ENCODE measurements around the gene ADCY3. TPM values are rescaled to one million over a fixed set of nuclear protein-coding genes. Genes with fewer than 3 reads are reported as not detected.

The ADCY3 gene
- total RNA-seq, 2 experiments from 2014 or later = 28.1 to 31.4 TPM

- H3K36me3 ChIP-seq (ENCODE audit: insufficient read depth, low read length) = peaks cover 16% of the 10 kb centered on the region
- peaks cover 34% of the 10 kb centered on the region for H3K4me1 Mint-ChIP-seq (ENCODE audit: low read depth)
- ChIA-PET CTCF (no interaction called here), POLR2A (no interaction called here)
- H3K9me3 Mint-ChIP-seq = no peaks in the 10 kb centered on the region
- H3K9me3 ChIP-seq (ENCODE audit: control insufficient read depth in 1 of 2, insufficient read depth in 1 of 2, low read length in 2 of 2) = no peaks in the 10 kb centered on the region
- no peak for ATAC-seq (ENCODE audit: poor library complexity)
- intact Hi-C loops (cut with DNase I, micrococcal nuclease) = loop anchor here in 1 of 2 experiments (5.0 kb wide), 1 partner anchor 120 kb away; no protein-coding TSS in a partner anchor
- H3K36me3 Mint-ChIP-seq (ENCODE audit: low read depth) = peaks cover 9% of the 10 kb centered on the region
- no peak for DNase-seq
- no peak overlapping the region for H3K27ac Mint-ChIP-seq
- H3K27ac ChIP-seq (ENCODE audit: low read depth in 1 of 2, low read length in 2 of 2) = no peak overlapping the region
- no peaks in the 10 kb centered on the region for H3K27me3 Mint-ChIP-seq
- peak overlapping the region; percentile 97 for H3K4me3 Mint-ChIP-seq
- H3K4me3 ChIP-seq (ENCODE audit: low read length) = no peak overlapping the region
- H3K27me3 ChIP-seq (ENCODE audit: control insufficient read depth in 1 of 2, insufficient read depth in 2 of 2, low read length in 2 of 2) = no peaks in the 10 kb centered on the region
- TF ChIP-seq CTCF (IDR thresholded peaks at IDR 0.05) = no peak
- peaks cover 37% of the 10 kb centered on the region for H3K4me1 ChIP-seq (ENCODE audit: insufficient read depth, low read length)
Measured at GRCh38 chr2:24917086-24917485, 3.0 kb downstream of the ADCY3 start.

GRCh38 chr2:24915796-24916195, 4.2 kb downstream of the ADCY3 start:
- POLR2A ChIA-PET = no interaction called here
- H3K27ac Mint-ChIP-seq = no peak overlapping the region
- CTCF ChIA-PET = no interaction called here

GRCh38 chr2:24915175-24915574, 4.9 kb downstream of the ADCY3 start:
- no peak overlapping the region for H3K27ac Mint-ChIP-seq
- Histone ChIP-seq H3K4me1 (ENCODE audit: insufficient read depth, low read length) (peaks cover 29% of the 10 kb centered on the region), H3K4me3 (ENCODE audit: low read length) (no peak overlapping the region), H3K36me3 (ENCODE audit: insufficient read depth, low read length) (peaks cover 20% of the 10 kb centered on the region), H3K27ac (ENCODE audit: low read depth in 1 of 2, low read length in 2 of 2) (no peak overlapping the region), H3K9me3 (ENCODE audit: control insufficient read depth in 1 of 2, insufficient read depth in 1 of 2, low read length in 2 of 2) (peaks cover 0 to 7% of the 10 kb centered on the region in 2 experiments), H3K27me3 (ENCODE audit: control insufficient read depth in 1 of 2, insufficient read depth in 2 of 2, low read length in 2 of 2) (no peaks in the 10 kb centered on the region)
- no peaks in the 10 kb centered on the region for H3K9me3 Mint-ChIP-seq
- no peaks in the 10 kb centered on the region for H3K27me3 Mint-ChIP-seq
- DNase-seq = no peak
- ChIA-PET POLR2A (no interaction called here), CTCF (no interaction called here)
- peaks cover 27% of the 10 kb centered on the region for H3K4me1 Mint-ChIP-seq (ENCODE audit: low read depth)
- ATAC-seq (ENCODE audit: poor library complexity) = no peak
- TF ChIP-seq CTCF (IDR thresholded peaks at IDR 0.05) = no peak
- H3K36me3 Mint-ChIP-seq (ENCODE audit: low read depth) = peaks cover 10% of the 10 kb centered on the region
- intact Hi-C loops (cut with DNase I, micrococcal nuclease) = loop anchor here in 1 of 2 experiments (5.0 kb wide), 1 partner anchor 118 kb away; no protein-coding TSS in a partner anchor
- peak overlapping the region; percentile 45 for H3K4me3 Mint-ChIP-seq

More at GRCh38 chr2:24915796-24916195, 4.2 kb downstream of the ADCY3 start:
- Histone ChIP-seq H3K27me3 (ENCODE audit: control insufficient read depth in 1 of 2, insufficient read depth in 2 of 2, low read length in 2 of 2) (no peaks in the 10 kb centered on the region), H3K4me1 (ENCODE audit: insufficient read depth, low read length) (peaks cover 33% of the 10 kb centered on the region), H3K9me3 (ENCODE audit: control insufficient read depth in 1 of 2, insufficient read depth in 1 of 2, low read length in 2 of 2) (peaks cover 0 to under 1% of the 10 kb centered on the region in 2 experiments), H3K4me3 (ENCODE audit: low read length) (no peak overlapping the region), H3K36me3 (ENCODE audit: insufficient read depth, low read length) (peaks cover 20% of the 10 kb centered on the region), H3K27ac (ENCODE audit: low read depth in 1 of 2, low read length in 2 of 2) (no peak overlapping the region)
- intact Hi-C loops (cut with DNase I, micrococcal nuclease) = loop anchor here in 1 of 2 experiments (5.0 kb wide), 1 partner anchor 118 kb away; no protein-coding TSS in a partner anchor
- H3K9me3 Mint-ChIP-seq = no peaks in the 10 kb centered on the region
- DNase-seq = no peak
- H3K4me1 Mint-ChIP-seq (ENCODE audit: low read depth) = peaks cover 30% of the 10 kb centered on the region
- H3K36me3 Mint-ChIP-seq (ENCODE audit: low read depth) = peaks cover 9% of the 10 kb centered on the region
- no peak overlapping the region for H3K4me3 Mint-ChIP-seq
- TF ChIP-seq CTCF (IDR thresholded peaks at IDR 0.05) = no peak
- H3K27me3 Mint-ChIP-seq = no peaks in the 10 kb centered on the region
- no peak for ATAC-seq (ENCODE audit: poor library complexity)
